Activated CD4-positive, alpha-beta T cell treated with anti-CD3 and anti-CD28 coated beads for 24 hours (primary cell): ENCODE results near the gene DNAAF2.

Experiments used
- DNase-seq, 2 donors: peaks; one replicate each; pipeline ENCODE4 v3.0.0-alpha.2; 2020; ENCODE audit warnings: low read depth in 2 of 2

DNAAF2 gene

DNA sequence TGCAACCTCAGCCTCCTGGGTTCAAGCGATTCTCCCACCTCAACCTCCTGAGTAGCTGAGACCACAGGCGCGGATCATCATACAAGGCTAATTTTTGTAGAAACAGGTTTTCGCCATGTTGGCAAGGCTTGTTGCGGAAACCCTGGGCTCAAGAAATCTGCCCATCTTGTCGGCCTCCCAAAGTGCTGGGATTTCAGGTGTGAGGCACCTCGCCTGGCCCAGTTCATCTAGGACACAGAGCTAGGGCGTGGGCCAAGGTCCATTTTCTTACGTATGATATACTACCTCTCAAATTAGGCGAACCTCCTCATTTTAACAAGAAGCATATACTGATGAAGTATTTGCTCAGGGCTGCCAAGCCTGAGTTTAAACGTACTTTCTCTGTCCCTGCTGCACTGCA is 51.0 kb downstream of the DNAAF2 start:
- DNase-seq: no peak

DNA sequence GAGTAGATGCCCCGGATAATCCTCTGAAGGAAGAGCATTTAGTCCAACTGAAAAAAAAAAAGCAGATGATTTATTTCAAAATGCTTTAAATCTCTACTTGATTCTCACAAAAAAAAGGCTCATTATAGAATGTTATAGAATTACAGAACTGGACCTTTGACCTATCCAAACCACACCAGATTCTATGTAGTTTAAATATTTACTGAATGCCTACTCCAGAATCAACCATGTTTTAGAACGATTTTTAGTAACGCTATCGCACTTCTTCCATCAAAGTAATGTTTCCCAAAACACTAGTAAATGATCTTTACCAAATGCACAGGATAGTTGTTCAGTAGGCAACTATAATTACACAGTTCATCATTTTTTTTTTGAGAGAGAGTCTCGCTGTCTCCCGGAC is 51.4 kb downstream of the DNAAF2 start:
- no peak for DNase-seq

DNA sequence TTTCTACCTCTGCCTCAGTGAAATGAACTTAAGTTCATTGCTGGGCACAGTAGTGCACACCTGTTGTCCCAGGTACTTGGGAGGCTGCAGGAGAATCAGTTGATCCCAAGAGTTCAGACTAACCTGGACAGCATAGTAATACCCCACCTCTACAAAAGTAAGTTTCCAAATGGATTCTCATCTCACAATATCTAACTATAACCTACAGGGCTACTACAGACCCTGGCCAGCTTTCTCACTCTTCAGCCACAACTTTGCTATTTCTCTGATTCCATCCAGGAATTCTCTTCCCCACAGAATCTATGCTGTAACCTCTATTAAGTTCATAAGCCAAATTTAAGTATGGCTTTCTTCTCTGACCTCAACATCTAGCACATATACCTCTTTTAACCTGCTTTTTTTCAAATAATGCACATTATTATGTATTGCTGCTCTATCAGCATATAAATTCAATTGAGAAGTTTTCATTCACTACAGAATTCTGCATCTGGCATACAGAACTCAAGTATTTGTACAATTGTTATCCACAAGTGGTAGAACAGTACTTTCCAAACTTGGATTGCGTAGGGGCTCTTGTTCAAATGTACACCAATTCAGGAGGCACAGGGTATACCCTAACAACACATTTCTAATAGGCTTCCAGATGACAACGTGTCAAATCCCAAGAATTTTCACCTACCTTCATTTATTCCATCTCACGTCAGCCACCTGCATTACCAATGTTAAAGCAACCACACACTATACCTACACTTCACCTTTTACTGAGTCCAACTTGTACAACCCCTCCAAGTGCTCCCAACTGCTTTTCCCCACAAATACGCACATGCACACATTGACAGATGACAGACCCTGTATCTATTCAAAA is 52.7 kb downstream of the DNAAF2 start:
- no peak for DNase-seq

DNA sequence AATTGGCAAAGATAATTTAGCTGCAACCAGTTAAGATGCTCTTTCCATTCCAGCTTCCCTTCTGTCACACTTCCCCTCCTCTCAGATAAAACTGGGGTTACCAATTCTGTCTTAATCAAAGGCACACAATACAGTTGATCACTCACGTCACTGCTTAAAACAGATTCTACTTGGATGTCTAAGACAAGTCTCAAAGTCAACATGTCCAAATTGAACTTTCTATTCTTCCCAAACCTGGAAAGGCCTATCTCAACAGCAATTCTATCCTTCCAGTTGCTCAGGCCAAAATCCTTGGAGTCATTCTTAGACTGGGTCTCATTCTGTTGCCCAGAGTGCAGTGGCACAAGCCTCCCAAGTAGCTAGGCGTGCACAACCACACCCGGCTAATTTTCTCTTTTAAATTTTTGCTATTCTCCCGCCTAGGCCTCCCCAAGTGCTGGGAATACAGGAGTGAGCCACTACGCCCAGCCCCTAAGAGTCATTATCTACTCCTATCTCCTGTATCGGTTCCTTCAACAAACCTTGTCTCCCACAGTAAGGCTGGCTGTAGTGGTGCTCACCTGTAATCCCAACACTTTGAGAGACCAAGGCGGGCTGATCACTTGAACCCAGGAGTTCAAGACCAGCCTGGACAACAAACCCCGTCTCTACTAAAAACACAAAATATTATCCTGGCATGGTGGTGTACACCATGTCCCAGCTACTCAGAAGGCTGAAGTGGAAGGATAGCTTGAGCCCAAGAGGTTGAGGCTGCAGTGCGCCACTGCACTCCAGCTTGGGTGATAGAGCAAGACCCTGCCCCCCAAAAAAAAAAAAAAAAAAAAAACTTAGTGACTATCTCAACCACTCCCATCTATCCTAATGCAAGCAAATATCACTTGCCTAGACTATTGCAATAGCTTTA is 53.6 kb downstream of the DNAAF2 start:
- no peak for DNase-seq

DNA sequence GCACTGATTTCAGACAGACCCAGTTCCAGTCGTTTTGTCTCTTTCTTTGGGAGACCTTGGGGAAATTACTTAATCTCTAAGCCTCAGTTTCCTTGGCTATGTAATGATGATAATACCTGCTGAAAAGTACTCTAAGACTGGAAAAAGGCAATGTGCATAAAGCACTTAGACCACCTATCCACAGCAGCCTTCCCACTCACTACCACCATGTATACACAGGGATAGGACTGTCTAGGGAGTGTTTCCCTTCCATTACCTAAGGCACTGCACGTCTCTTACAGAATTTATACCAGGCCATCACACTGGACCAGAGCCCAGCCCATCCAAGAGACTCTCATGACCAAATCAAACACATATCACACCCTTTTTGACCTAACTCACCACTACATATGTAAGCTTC is 55.2 kb downstream of the DNAAF2 start:
- DNase-seq: no peak

DNA sequence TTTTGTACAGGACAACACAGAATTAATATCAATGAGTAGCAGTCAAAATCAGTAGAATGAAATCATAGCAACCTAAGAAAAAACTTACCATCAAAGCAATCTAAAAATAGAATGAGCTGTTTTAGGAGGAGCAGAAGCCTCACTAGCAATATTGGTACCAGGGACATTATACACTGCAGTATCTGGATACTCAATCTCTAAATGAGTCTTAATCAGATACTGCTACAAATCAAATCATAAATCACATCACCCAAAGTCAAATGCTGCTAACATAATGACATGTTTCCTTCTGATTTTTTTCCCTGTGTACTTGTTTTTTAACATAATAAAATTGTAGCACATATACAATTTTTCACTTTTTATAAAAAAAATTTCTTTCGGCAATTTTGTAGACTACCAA is 56.9 kb downstream of the DNAAF2 start:
- DNase-seq: no peak
